ENCODE data around the gene SNRNP25.
A peak's percentile ranks its signal among the peaks of the same experiment; 100 is the strongest.
"Not testable (repeated sequence)": the region's sequence is repeated elsewhere in the genome, so short reads cannot be mapped to it uniquely, and the experiment has no call there.

SNRNP25 gene

GRCh38 chr16:53346-54236 lies at the start of gene SNRNP25, which contains the start of gene POLR3K:
SNRNP25 (plus strand) TSS chr16:53828; CDS start chr16:54017, 189 bp downstream.
POLR3K (minus strand) TSS chr16:53608; CDS start chr16:53586, 22 bp downstream.
- DNase-seq: peak; percentile 92

GRCh38 chr16:9903-10665 lies 43.5 kb upstream of the SNRNP25 start:
- no peak for DNase-seq

- DNase-seq: peak; percentile 26
These were observed 42.9 kb upstream of the SNRNP25 start for GRCh38 chr16:10772-11171.

GRCh38 chr16:17062-17765 lies 36.4 kb upstream of the SNRNP25 start:
- not testable (repeated sequence) for DNase-seq

- not testable (repeated sequence) for DNase-seq
These were observed 32.7 kb upstream of the SNRNP25 start for GRCh38 chr16:20886-21285.

- not testable (repeated sequence) for DNase-seq
These were observed 29.5 kb upstream of the SNRNP25 start for GRCh38 chr16:24151-24550.

- DNase-seq: not testable (repeated sequence)
These were observed 27.7 kb upstream of the SNRNP25 start for GRCh38 chr16:25926-26348.

- DNase-seq: not testable (repeated sequence)
These were observed 23.0 kb upstream of the SNRNP25 start for GRCh38 chr16:30627-31026.

GRCh38 chr16:33154-33876 lies 20.3 kb upstream of the SNRNP25 start:
- DNase-seq: not testable (repeated sequence)

GRCh38 chr16:33877-34647 lies 19.6 kb upstream of the SNRNP25 start:
- DNase-seq: no peak

- DNase-seq: no peak
These were observed 19.0 kb upstream of the SNRNP25 start for GRCh38 chr16:34648-34987.

- no peak for DNase-seq
These were observed 18.5 kb upstream of the SNRNP25 start for GRCh38 chr16:35011-35677.

- DNase-seq: no peak
These were observed 17.8 kb upstream of the SNRNP25 start for GRCh38 chr16:35678-36305.

GRCh38 chr16:36336-36984 lies 17.2 kb upstream of the SNRNP25 start:
- no peak for DNase-seq

- DNase-seq: no peak
These were observed 16.1 kb upstream of the SNRNP25 start for GRCh38 chr16:37511-37910.

- not testable (repeated sequence) for DNase-seq
These were observed 15.4 kb upstream of the SNRNP25 start for GRCh38 chr16:38206-38605.

GRCh38 chr16:38941-39892 lies 14.4 kb upstream of the SNRNP25 start:
- DNase-seq: no peak

- no peak for DNase-seq
These were observed 12.1 kb upstream of the SNRNP25 start for GRCh38 chr16:41439-42068.

Data from NCI-H187 treated with DMSO at 0.1 percent for 48 hours (cell line).